ENCODE measurements around the gene COL28A1. TPM values are rescaled to one million over a fixed set of nuclear protein-coding genes. Genes with fewer than 3 reads are reported as not detected.

Gene COL28A1
- total RNA-seq, 1 donor from 2014 or later: 1.1 TPM

GRCh38 chr7:7449055-7449454 lies 86.6 kb downstream of the COL28A1 start:
- H3K4me3 Mint-ChIP-seq (ENCODE audit: unreplicated experiment): no peak overlapping the region
- TF ChIP-seq CTCF (IDR thresholded peaks at IDR 0.05): no peak
- H3K9me3 Mint-ChIP-seq (ENCODE audit: unreplicated experiment): peaks cover 34% of the 10 kb centered on the region
- H3K4me1 Mint-ChIP-seq (ENCODE audit: unreplicated experiment): no peaks in the 10 kb centered on the region
- no peaks in the 10 kb centered on the region for H3K27me3 Mint-ChIP-seq (ENCODE audit: unreplicated experiment)
- no peak overlapping the region for H3K27ac Mint-ChIP-seq (ENCODE audit: unreplicated experiment)
- DNase-seq (ENCODE audit: extremely low spot score, unreplicated experiment): no peak
- H3K36me3 Mint-ChIP-seq (ENCODE audit: unreplicated experiment): peaks cover 5% of the 10 kb centered on the region

GRCh38 chr7:7446616-7447015 lies 89.1 kb downstream of the COL28A1 start:
- H3K27me3 Mint-ChIP-seq (ENCODE audit: unreplicated experiment): no peaks in the 10 kb centered on the region
- peaks cover 15% of the 10 kb centered on the region for H3K4me1 Mint-ChIP-seq (ENCODE audit: unreplicated experiment)
- peaks cover 40% of the 10 kb centered on the region for H3K9me3 Mint-ChIP-seq (ENCODE audit: unreplicated experiment)

DNA sequence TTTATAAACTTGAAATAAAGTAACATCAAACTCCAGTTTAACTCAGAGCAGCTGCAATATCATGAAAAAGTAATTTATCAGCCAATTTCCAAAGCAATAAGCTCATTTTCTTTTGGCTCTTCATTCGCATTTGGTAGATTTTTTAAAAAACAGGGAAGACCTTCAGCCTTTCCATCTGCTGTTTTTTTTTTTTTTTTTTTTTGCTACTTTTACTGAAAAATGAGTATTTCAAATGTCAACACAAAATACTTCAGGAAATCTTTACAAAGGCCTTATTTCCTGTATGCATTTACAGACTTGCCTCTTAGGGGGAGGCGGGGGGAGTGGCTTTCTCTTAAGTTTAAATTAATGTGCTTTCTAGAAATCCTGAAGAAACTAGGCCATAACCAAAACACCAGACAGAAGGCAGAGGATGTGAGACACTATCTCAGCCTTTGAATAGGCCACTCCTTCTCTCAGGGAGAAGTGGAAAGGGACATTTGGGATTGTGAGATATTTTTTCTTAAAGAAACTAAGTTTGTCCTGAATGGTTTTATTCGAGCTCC lies 91.8 kb downstream of the COL28A1 start:
- H3K4me1 Mint-ChIP-seq (ENCODE audit: unreplicated experiment): peaks cover 27% of the 10 kb centered on the region
- no peak overlapping the region for H3K4me3 Mint-ChIP-seq (ENCODE audit: unreplicated experiment)
- DNase-seq (ENCODE audit: extremely low spot score, unreplicated experiment): no peak
- peak overlapping the region; percentile 61 for H3K27ac Mint-ChIP-seq (ENCODE audit: unreplicated experiment)
- H3K9me3 Mint-ChIP-seq (ENCODE audit: unreplicated experiment): peaks cover 26% of the 10 kb centered on the region
- no peaks in the 10 kb centered on the region for H3K27me3 Mint-ChIP-seq (ENCODE audit: unreplicated experiment)
- TF ChIP-seq CTCF (IDR thresholded peaks at IDR 0.05): no peak
- peaks cover 5% of the 10 kb centered on the region for H3K36me3 Mint-ChIP-seq (ENCODE audit: unreplicated experiment)

More at GRCh38 chr7:7446616-7447015, 89.1 kb downstream of the COL28A1 start:
- H3K4me3 Mint-ChIP-seq (ENCODE audit: unreplicated experiment): no peak overlapping the region
- peaks cover 5% of the 10 kb centered on the region for H3K36me3 Mint-ChIP-seq (ENCODE audit: unreplicated experiment)
- H3K27ac Mint-ChIP-seq (ENCODE audit: unreplicated experiment): no peak overlapping the region
- TF ChIP-seq CTCF (IDR thresholded peaks at IDR 0.05): no peak
- no peak for DNase-seq (ENCODE audit: extremely low spot score, unreplicated experiment)

DNA sequence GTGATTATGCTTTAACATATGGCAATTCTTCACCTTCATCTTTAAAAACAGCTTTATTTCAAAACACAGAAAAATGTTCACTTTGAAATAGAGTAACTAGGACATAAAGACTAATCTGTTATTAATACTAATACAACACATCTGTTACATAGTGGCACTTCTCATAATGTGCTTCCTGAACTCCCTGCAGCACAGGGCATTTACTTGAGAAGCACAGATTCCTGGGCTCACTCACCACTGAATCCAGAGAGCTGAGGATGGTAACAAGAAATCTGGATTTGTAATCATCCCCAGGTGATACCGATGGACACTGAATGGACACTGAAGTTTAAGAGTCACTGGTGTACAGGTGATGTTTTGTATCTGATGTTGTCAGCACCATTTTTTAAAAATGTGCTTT lies 96.1 kb downstream of the COL28A1 start:
- no peaks in the 10 kb centered on the region for H3K36me3 Mint-ChIP-seq (ENCODE audit: unreplicated experiment)
- H3K27ac Mint-ChIP-seq (ENCODE audit: unreplicated experiment): peak overlapping the region; percentile 64
- TF ChIP-seq CTCF (IDR thresholded peaks at IDR 0.05): no peak
- H3K4me1 Mint-ChIP-seq (ENCODE audit: unreplicated experiment): peaks cover 32% of the 10 kb centered on the region
- no peak for DNase-seq (ENCODE audit: extremely low spot score, unreplicated experiment)
- H3K27me3 Mint-ChIP-seq (ENCODE audit: unreplicated experiment): no peaks in the 10 kb centered on the region
- no peak overlapping the region for H3K4me3 Mint-ChIP-seq (ENCODE audit: unreplicated experiment)
- peaks cover 6% of the 10 kb centered on the region for H3K9me3 Mint-ChIP-seq (ENCODE audit: unreplicated experiment)

DNA sequence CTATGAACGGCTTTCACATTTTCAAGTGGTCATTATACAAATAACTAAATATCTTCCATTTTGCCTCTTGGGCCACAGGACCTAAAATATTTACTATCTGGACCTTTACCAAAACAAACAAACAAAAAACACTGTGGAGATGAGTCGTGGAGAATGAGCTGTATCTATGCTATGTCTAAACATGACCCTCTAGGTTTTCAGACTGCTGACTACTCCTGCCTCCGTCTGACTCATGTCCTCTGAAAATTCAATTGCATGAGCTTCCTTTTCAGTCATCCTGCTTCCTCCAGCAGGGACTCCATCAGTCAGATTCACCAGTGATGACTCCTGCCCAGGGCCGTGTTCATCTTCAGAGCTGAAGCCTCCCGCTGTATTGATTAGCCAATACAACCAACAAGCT lies 96.8 kb downstream of the COL28A1 start:
- Mint-ChIP-seq H3K4me3 (ENCODE audit: unreplicated experiment) (no peak overlapping the region), H3K4me1 (ENCODE audit: unreplicated experiment) (peaks cover 38% of the 10 kb centered on the region), H3K27me3 (ENCODE audit: unreplicated experiment) (no peaks in the 10 kb centered on the region), H3K9me3 (ENCODE audit: unreplicated experiment) (peaks cover 6% of the 10 kb centered on the region), H3K27ac (ENCODE audit: unreplicated experiment) (peak overlapping the region; percentile 64), H3K36me3 (ENCODE audit: unreplicated experiment) (no peaks in the 10 kb centered on the region)
- no peak for DNase-seq (ENCODE audit: extremely low spot score, unreplicated experiment)
- TF ChIP-seq CTCF (IDR thresholded peaks at IDR 0.05): peak; percentile 7
